ENCODE data around the gene PLEKHA1.
A peak's percentile ranks its signal among the peaks of the same experiment; 100 is the strongest.

Gene PLEKHA1

GRCh38 chr10:122467701-122468100 lies 93.2 kb downstream of the PLEKHA1 start:
- H3K9me3 ChIP-seq (replicated peaks in 1 of 11), result peaks cover 0 to 22% (median 0%) of the 10 kb centered on the region in 11 experiments; a peak in 4 of 22 replicates
- peak overlapping the region in 9 of 11 experiments; percentile 44 to 87 (median 71); a peak in 16 of 22 replicates for H3K27ac ChIP-seq
- H3K4me3 ChIP-seq, result no peak overlapping the region
- TF ChIP-seq Cebpa-rat (IDR thresholded peaks at IDR 0.05), result no peak
- H3K27me3 ChIP-seq, result no peaks in the 10 kb centered on the region
- peak overlapping the region in 6 of 11 experiments; percentile 33 to 66 (median 61); a peak in 10 of 22 replicates for H3K4me2 ChIP-seq
- peaks cover 0 to 63% (median 36%) of the 10 kb centered on the region in 10 experiments; a peak in 15 of 20 replicates for H3K4me1 ChIP-seq
- peak overlapping the region in 1 of 11 experiments; percentile 65; a peak in 2 of 22 replicates for H3K9ac ChIP-seq
- no peaks in the 10 kb centered on the region for H3K36me3 ChIP-seq
- no peaks in the 10 kb centered on the region for H4K20me1 ChIP-seq

GRCh38 chr10:122468307-122468925 lies 93.9 kb downstream of the PLEKHA1 start:
- Histone ChIP-seq H3K4me2 (peak overlapping the region in 8 of 11 experiments; percentile 38 to 66 (median 61); a peak in 13 of 22 replicates), H3K27ac (peak overlapping the region in 10 of 11 experiments; percentile 45 to 87 (median 71); a peak in 19 of 22 replicates), H3K27me3 (no peaks in the 10 kb centered on the region), H3K9me3 (replicated peaks in 1 of 11) (peaks cover 0 to 18% (median 0%) of the 10 kb centered on the region in 11 experiments; a peak in 3 of 22 replicates), H3K36me3 (no peaks in the 10 kb centered on the region), H3K4me1 (peaks cover 0 to 70% (median 41%) of the 10 kb centered on the region in 10 experiments; a peak in 16 of 20 replicates), H3K9ac (peak overlapping the region in 7 of 11 experiments; percentile 12 to 68 (median 55); a peak in 10 of 22 replicates), H4K20me1 (no peaks in the 10 kb centered on the region), H3K4me3 (no peak overlapping the region)
- no peak for TF ChIP-seq Cebpa-rat (IDR thresholded peaks at IDR 0.05)

- peak; percentile 29 to 98 (median 81); a peak in 18 of 22 replicates for TF ChIP-seq Cebpa-rat (IDR thresholded peaks at IDR 0.05)
- Histone ChIP-seq H3K36me3 (no peaks in the 10 kb centered on the region), H4K20me1 (no peaks in the 10 kb centered on the region), H3K4me1 (peaks cover 7 to 77% (median 48%) of the 10 kb centered on the region in 10 experiments), H3K27me3 (no peaks in the 10 kb centered on the region), H3K27ac (peak overlapping the region in 10 of 11 experiments; percentile 67 to 87 (median 76); a peak in 20 of 22 replicates), H3K4me3 (no peak overlapping the region), H3K4me2 (peak overlapping the region in 9 of 11 experiments; percentile 32 to 66 (median 61); a peak in 15 of 22 replicates), H3K9ac (peak overlapping the region in 9 of 11 experiments; percentile 12 to 68 (median 50); a peak in 11 of 22 replicates), H3K9me3 (replicated peaks in 1 of 11) (peaks cover 0 to 18% (median 0%) of the 10 kb centered on the region in 11 experiments; a peak in 3 of 22 replicates)
Measured at GRCh38 chr10:122468926-122469781, 94.6 kb downstream of the PLEKHA1 start.

DNA sequence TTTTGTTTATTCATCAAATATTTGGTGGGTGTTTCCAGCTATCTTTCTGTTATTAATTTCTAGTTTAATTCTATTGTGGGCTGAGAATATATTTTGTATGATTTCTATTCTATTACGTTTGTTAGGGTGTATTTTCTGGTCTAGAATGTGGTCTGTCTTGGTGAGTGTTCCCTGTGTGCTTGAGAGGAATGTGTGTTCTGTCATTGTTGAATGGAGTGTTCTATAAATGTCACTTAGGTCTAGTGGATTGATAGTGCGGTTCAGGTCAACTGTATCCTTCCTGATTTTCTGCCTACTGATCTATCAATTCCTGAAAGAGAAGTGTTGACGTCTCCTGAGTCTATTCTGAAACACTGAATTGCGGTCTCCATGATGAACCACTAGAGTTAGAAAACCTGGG lies 95.3 kb downstream of the PLEKHA1 start:
- TF ChIP-seq Cebpa-rat (IDR thresholded peaks at IDR 0.05), result no peak
- H3K27me3 ChIP-seq, result no peaks in the 10 kb centered on the region
- peak overlapping the region in 4 of 11 experiments; percentile 15 to 61 (median 58); a peak in 6 of 22 replicates for H3K9ac ChIP-seq
- peaks cover 14 to 84% (median 55%) of the 10 kb centered on the region in 10 experiments for H3K4me1 ChIP-seq
- H3K4me3 ChIP-seq, result no peak overlapping the region
- H4K20me1 ChIP-seq, result no peaks in the 10 kb centered on the region
- H3K4me2 ChIP-seq, result peak overlapping the region in 8 of 11 experiments; percentile 38 to 66 (median 61); a peak in 14 of 22 replicates
- no peaks in the 10 kb centered on the region for H3K36me3 ChIP-seq
- peaks cover 0 to 18% (median 0%) of the 10 kb centered on the region in 11 experiments; a peak in 3 of 22 replicates for H3K9me3 ChIP-seq (replicated peaks in 1 of 11)
- peak overlapping the region in 10 of 11 experiments; percentile 63 to 87 (median 74); a peak in 20 of 22 replicates for H3K27ac ChIP-seq

GRCh38 chr10:122471531-122472177 lies 97.1 kb downstream of the PLEKHA1 start:
- no peaks in the 10 kb centered on the region for H4K20me1 ChIP-seq
- H3K4me1 ChIP-seq, result peaks cover 32 to 96% (median 72%) of the 10 kb centered on the region in 10 experiments
- no peak overlapping the region for H3K9ac ChIP-seq
- no peaks in the 10 kb centered on the region for H3K36me3 ChIP-seq
- peaks cover 0 to 18% (median 0%) of the 10 kb centered on the region in 11 experiments; a peak in 3 of 22 replicates for H3K9me3 ChIP-seq (replicated peaks in 1 of 11)
- no peak for TF ChIP-seq Cebpa-rat (IDR thresholded peaks at IDR 0.05)
- H3K27me3 ChIP-seq, result no peaks in the 10 kb centered on the region
- no peak overlapping the region for H3K4me3 ChIP-seq
- H3K4me2 ChIP-seq, result peak overlapping the region in 2 of 11 experiments; percentile 20 to 61; a peak in 4 of 22 replicates
- H3K27ac ChIP-seq, result peak overlapping the region in 2 of 11 experiments; percentile 16 to 74; a peak in 4 of 22 replicates

GRCh38 chr10:122473116-122473515 lies 98.6 kb downstream of the PLEKHA1 start:
- Histone ChIP-seq H3K9me3 (replicated peaks in 1 of 11) (peaks cover 0 to 12% (median 0%) of the 10 kb centered on the region in 11 experiments; a peak in 3 of 22 replicates), H3K27me3 (no peaks in the 10 kb centered on the region), H3K4me3 (no peak overlapping the region), H3K9ac (no peak overlapping the region; a peak in 1 of 22 replicates), H3K36me3 (no peaks in the 10 kb centered on the region), H3K27ac (peak overlapping the region in 7 of 11 experiments; percentile 5 to 82 (median 76); a peak in 10 of 22 replicates), H3K4me2 (peak overlapping the region in 3 of 11 experiments; percentile 83 to 88 (median 88); a peak in 2 of 22 replicates), H4K20me1 (no peaks in the 10 kb centered on the region), H3K4me1 (peaks cover 32 to 83% (median 59%) of the 10 kb centered on the region in 10 experiments)
- no peak for TF ChIP-seq Cebpa-rat (IDR thresholded peaks at IDR 0.05)

- H3K36me3 ChIP-seq, result no peaks in the 10 kb centered on the region
- peaks cover 32 to 72% (median 48%) of the 10 kb centered on the region in 10 experiments for H3K4me1 ChIP-seq
- peak overlapping the region in 7 of 10 experiments; percentile 33 to 53 (median 46); a peak in 11 of 20 replicates for H3K4me3 ChIP-seq
- H4K20me1 ChIP-seq, result no peaks in the 10 kb centered on the region
- no peaks in the 10 kb centered on the region for H3K27me3 ChIP-seq
- peak overlapping the region in 10 of 11 experiments; percentile 44 to 74 (median 71); a peak in 18 of 22 replicates for H3K9ac ChIP-seq
- peak overlapping the region in 10 of 11 experiments; percentile 25 to 83 (median 79); a peak in 19 of 22 replicates for H3K27ac ChIP-seq
- peaks cover 0 to 4% (median 0%) of the 10 kb centered on the region in 11 experiments; a peak in 1 of 22 replicates for H3K9me3 ChIP-seq (replicated peaks in 1 of 11)
- H3K4me2 ChIP-seq, result peak overlapping the region; percentile 76 to 95 (median 88)
- no peak; a peak in 1 of 22 replicates for TF ChIP-seq Cebpa-rat (IDR thresholded peaks at IDR 0.05)
Measured at GRCh38 chr10:122474131-122474818, 99.8 kb downstream of the PLEKHA1 start.

Measured in BLaER1 treated with 17β-estradiol and CSF1 and Interleukin-3, amounts not matched to agents 10 nM and 100 nM (cell line).